Measurements from ENCODE around the gene NAA35.

NAA35 gene

GRCh38 chr9:86069206-86069869, 128.4 kb downstream of the NAA35 start:
- no peak for DNase-seq

Measured in activated CD4-positive, alpha-beta T cell treated with anti-CD3 and anti-CD28 coated beads, Interleukin-10, Interleukin-2, amounts not matched to agents 100 ng/mL and 50 ng/mL, durations not matched to agents 16 hours and 8 hours (primary cell).